ENCODE measurements around the gene AOAH.

DNA sequence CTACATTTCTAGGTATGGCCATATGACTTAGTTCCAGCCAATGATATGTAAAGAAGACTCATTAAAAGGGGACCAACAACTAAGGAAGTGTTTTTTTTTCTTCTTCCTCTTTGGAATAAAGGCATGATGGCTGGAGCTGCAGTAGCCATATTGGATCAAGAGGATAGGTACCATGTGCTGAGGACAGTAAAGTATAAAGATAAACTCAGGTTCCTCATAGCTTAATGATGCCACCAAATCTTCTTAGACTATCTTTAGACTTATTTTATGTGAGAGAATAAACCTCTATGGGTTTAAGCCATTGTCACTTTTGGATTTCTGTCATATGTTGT is 249.3 kb downstream of the AOAH start:
- TF ChIP-seq, protein P1, sequence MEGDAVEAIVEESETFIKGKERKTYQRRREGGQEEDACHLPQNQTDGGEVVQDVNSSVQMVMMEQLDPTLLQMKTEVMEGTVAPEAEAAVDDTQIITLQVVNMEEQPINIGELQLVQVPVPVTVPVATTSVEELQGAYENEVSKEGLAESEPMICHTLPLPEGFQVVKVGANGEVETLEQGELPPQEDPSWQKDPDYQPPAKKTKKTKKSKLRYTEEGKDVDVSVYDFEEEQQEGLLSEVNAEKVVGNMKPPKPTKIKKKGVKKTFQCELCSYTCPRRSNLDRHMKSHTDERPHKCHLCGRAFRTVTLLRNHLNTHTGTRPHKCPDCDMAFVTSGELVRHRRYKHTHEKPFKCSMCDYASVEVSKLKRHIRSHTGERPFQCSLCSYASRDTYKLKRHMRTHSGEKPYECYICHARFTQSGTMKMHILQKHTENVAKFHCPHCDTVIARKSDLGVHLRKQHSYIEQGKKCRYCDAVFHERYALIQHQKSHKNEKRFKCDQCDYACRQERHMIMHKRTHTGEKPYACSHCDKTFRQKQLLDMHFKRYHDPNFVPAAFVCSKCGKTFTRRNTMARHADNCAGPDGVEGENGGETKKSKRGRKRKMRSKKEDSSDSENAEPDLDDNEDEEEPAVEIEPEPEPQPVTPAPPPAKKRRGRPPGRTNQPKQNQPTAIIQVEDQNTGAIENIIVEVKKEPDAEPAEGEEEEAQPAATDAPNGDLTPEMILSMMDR (conservative IDR thresholded peaks at IDR 0.05; ENCODE audit: low read depth, low read length): no peak
- TF ChIP-seq EZH2 (IDR thresholded peaks at IDR 0.05; ENCODE audit: borderline replicate concordance, low read depth, low read length, poor library complexity, severe bottlenecking): no peak
